CD4-positive, alpha-beta T cell treated with Interleukin-10 for 1 hour (primary cell): ENCODE results near the gene TMEM94.

ENCODE experiments used
- DNase-seq: peaks from one replicate; pipeline ENCODE4 v3.0.0-alpha.2; 2020

TMEM94 gene

DNA sequence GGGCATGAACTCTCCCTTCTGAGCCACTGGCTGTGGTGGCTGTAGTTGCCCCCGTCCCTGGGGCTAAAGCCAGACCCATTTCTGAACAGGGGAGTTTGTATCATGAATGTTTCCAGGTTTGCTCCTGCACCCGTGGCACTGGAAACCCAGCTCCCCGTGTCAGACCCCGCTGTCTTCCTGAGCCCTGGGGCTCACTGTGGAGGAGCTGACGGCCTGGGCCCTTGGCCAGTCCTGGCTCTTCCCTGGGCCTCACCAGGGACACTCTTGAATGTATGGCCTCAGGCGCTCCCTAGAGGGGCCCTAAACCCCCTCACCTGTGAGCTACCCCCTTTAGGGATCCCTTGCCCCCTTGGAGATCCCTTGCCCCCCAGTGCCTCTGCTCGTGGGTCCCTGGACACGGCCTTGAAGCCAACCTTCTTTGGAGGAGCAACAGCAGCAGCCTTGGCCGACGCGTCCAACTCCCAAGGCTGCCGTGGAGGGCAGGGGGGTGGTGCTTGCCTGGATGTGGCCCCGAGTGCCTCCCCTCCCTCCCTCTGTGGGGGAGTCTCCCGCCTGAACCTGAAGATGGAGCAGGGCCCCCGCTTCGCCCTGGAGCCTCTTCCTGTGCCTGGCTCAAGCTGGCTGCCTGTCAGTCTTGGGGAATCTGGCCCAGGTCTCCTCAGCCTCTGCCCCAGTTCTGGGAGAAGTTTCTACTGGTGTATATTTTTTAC, 43.0 kb downstream of the TMEM94 start:
- no peak for DNase-seq

DNA sequence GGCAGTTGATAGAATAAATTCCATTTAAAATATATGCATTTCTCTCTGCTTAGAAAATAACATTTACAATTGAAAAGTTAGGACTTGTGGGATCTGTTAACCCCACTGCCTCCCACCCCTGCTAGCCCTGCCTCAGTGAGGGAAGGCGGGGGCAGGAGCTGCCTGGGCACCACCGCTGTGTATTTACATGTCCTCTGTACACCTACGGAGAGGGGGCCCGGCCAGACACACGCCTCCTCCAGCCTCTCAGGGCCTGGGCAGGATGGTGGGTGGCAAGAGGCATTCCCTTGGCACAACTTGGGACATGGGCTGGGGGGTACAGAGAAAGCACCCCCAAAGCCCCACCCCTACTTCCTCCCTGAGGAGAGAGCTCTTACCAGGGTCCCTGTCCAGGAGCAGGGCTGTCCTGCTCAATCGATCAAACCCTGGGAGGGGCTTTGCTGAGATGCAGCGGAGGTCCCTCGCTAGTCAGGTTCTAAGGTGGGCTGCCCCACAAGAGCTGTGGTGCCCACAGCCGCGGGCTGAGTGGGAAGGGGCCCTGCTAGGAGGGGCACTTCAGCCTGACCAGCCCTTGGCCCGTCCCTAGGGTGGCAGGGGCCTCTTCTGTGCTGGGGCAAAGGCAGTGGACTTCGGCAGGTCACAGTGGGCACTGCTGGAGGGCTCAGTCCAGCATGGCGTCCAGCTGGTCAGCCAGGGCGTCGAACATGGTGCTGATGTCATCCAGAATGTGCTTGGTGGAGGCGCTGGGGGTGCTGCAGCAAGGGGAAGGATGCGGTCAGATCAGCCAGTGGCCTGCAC, 44.2 kb downstream of the TMEM94 start:
- no peak for DNase-seq

GRCh38 chr17:75501378-75502071, 45.1 kb downstream of the TMEM94 start:
- DNase-seq, result no peak

- no peak for DNase-seq
Measured at GRCh38 chr17:75502072-75502720, 45.8 kb downstream of the TMEM94 start.

DNA sequence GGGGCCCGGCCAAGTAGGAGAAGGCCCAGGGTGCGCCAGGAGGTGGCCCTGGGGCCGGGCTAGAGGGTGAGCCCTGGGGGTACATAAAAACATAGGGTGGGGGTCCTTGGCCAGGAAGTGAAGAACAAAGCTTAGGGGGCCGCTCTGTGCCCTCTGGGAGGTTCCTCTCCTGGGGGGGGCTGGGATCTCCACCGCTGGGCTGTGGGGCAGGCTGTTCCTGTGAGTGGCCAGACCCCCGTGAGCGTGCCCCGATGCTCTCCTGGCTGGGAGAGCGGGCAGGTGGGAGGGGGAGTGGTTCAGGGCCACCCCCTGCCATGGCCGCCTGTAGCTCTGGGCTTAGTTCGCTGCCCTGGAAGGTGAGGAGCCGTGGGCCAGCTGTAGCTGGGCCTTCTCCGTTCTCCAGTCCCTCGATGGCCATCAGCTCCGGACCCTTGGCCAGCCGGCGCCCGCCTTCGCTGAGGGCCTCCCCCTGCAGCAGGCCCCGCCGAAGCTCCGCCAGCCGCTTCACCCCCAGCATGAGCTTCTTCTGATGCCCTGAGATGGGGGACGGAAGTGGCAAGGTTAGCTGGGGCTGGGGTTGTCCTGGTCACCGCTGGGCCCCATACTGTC, 46.4 kb downstream of the TMEM94 start:
- DNase-seq, result no peak

DNA sequence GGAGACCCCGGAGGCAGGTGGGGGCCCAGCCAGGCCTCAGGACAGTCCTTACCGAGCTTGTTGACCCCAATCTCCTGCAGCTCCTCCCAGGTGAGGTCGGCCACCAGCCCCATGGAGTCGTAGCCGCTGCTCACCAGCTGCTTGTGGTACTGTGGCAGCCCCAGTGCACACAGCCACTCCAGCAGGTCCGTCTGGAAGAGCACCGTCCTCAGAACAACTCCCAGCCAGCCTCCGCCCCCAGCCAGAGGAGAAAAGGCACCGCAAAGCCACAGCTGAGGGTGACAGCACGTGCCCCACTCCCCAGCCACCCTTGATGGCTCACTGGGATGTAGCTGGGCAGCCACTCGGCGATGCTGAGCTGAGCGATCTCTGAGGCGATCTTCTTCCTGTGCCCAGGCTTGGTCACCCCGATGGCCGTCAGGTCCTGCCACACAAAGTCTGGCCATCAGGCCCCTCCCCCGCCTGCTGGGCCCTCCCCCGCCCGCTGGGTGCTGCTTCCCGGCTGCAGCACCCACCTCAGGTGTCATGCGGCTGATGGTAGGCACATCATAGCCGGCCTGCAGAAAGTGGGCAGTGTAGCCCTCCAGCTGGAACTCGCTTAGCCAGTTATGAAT, 47.0 kb downstream of the TMEM94 start:
- DNase-seq, result no peak

DNA sequence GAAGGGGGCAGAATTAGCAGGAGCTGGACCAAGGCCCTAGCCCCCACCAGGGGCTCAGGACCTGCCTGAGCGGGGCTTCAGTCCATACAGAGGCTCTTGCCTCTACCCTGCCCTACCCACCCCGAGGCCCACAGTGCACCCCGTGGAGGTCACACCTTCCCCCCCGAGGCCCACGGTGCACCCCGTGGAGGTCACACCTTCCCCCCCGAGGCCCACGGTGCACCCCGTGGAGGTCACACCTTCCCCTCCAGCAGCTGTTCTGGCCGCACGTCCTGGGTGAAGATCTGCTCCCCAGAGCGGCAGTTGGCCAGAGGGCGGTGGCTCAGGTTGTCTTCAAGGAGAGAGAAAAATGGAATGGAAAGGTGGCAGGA, 47.5 kb downstream of the TMEM94 start:
- DNase-seq, result peak; percentile 30

DNA sequence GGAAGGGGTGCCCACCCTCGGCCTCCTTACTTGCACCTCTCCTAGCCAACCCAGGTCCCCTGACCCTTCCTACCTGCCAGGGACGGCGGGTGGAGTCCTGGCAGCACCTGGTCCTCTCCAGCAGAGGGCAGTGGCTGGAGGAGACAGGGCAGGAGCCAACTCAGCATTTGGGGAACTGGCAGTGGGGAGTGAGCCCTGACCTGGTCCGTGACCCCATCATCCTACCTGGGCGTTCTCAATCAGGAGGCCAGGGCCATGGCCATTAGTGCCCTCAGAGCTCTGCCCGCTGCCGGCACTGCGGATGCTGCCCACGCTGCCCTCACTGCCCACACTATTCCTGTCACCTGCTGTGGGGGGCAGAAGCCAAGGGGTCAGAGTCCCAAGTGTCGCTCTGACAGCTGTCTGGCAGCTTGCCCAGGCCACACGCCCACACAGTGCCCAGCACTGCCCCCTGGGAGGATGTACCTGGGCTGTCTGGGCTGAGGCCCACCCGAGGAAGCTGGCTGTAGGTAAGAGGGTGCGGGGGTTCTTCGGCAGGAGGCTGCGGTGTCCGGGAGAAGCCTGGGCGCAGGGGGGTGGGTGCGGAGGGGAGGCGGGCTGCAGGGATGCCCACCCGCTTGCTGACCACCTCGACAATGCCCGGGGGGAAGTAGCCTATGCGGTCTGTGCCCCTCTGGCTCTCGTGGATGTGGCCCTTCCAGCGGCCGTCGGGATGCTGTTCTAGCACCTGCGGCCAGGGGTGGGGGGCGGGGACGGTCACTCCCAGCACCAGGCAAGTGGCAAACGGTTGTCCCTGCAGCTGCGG, 48.1 kb downstream of the TMEM94 start:
- DNase-seq, result peak; percentile 50

DNA sequence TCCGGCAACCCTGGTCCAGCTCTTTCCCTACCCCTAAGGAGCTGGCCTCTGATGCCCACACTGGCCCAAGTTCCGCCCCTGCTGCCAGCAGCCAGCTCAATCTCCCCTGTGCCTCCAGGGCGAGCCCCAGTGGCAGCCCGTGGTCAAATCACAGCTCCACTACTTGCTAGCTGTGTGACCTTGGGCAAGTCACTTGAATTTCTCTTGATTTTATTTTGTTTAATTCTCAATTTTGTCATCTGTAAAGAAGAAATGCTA, 48.6 kb downstream of the TMEM94 start:
- no peak for DNase-seq

- no peak for DNase-seq
Measured at GRCh38 chr17:75505640-75506039, 49.2 kb downstream of the TMEM94 start.

GRCh38 chr17:75506134-75506533, 49.7 kb downstream of the TMEM94 start:
- no peak for DNase-seq

- no peak for DNase-seq
Measured at GRCh38 chr17:75506888-75507287, 50.5 kb downstream of the TMEM94 start.

DNA sequence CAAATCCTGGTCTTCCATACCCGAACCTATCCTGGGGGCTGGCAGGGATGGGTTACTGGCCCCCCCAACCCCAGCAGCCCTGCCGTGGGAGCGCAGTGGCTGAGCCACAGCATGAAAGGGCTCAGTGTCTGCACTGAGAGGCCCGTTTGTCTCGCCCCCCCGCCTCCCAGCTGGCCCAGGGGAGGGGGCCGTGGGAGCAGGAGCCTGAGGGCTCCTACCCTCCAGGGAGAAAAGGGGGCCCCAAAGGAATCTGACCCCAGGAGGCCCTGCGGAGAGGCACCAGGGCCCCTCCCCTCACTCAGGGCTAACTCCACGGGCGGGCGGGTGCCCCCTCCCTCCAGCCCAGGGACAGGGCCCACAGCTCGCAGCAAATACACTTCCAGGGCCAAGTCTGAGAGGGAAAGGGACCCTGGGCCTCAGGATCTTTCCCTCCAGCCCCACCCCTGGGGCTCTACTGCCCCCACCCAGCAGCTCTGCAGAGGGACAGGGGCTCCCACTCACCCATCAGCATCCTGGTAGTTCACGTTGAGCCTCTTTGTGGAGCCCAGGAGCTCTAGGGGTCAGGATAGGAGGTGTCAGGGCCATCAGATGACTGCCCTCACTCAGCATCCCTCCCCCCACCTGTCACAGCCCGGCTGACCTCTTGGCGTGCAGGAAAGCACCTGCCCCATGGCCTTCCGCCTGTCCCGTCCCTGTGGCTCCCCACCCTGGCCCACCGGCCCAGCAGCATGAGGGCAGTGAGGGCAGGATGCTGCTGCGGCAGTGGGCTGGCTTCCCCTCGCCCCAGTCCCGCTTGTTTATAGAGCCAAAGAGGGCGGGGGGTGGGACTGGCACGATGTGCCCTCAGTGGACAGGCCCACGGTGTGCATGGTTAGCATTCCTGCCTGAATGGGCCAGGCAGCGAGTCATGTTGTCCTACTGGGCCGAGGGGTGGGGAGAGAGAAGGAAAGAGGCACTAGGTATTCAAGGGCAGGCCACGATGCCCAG, 51.6 kb downstream of the TMEM94 start:
- DNase-seq, result no peak

DNA sequence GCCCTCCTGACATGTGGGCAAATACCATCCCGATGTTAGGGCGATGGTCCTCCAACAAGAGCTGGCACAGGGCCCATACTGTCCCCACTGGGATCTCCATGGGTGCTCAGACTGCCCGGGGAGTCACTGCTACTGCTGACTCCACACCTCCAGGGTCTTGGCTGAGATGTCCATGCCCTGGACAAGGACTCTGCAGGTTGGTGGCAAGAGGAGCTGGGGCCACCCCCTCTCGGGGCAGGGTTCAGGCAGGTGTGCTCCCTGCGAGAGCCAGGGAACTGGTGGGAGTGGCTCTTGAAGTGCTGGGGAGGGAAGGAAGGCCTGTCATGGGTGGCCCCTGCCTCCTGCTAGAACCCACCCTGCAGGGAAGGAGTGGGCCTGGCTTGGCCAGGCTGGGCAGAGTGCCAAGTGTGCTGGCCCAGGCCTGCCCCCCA, 52.5 kb downstream of the TMEM94 start:
- DNase-seq, result no peak

DNA sequence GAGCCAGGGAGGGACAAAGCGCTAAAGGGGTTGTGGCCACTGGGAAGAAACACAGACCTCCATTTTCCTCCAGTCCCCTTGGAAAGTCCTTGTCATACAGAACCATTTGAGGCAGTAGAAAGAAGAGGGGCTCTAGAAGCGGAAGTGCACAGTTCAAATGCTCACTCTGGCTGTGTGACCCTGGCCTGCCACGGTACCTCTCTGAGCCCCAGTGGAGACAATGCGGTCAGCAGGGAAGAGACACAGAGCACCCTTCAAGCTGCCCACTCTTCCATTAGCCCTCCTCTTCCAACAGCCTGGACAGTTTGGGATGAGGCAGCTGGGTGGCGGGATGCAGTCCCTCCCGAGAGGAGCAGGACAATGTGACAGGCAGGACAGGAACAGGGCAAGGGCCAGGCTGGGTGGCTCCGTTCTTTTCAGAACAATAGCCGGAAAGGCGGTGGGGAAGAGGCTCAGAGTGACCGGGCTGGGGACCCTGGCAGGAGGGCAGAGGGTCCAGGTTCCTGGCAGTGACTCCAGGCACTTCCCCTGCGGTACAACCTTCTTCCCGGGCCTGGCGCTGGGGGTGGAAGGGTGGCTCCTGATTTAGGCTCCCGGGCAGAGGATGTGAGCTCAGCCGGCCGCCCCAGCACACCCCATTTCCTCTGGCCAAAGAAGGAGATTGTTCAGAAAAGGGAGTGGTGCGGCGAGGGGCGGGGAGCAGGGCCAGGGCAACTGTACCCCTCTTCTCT, 53.3 kb downstream of the TMEM94 start:
- no peak for DNase-seq

- DNase-seq, result no peak
Measured at GRCh38 chr17:75511270-75511609, 54.8 kb downstream of the TMEM94 start.

DNA sequence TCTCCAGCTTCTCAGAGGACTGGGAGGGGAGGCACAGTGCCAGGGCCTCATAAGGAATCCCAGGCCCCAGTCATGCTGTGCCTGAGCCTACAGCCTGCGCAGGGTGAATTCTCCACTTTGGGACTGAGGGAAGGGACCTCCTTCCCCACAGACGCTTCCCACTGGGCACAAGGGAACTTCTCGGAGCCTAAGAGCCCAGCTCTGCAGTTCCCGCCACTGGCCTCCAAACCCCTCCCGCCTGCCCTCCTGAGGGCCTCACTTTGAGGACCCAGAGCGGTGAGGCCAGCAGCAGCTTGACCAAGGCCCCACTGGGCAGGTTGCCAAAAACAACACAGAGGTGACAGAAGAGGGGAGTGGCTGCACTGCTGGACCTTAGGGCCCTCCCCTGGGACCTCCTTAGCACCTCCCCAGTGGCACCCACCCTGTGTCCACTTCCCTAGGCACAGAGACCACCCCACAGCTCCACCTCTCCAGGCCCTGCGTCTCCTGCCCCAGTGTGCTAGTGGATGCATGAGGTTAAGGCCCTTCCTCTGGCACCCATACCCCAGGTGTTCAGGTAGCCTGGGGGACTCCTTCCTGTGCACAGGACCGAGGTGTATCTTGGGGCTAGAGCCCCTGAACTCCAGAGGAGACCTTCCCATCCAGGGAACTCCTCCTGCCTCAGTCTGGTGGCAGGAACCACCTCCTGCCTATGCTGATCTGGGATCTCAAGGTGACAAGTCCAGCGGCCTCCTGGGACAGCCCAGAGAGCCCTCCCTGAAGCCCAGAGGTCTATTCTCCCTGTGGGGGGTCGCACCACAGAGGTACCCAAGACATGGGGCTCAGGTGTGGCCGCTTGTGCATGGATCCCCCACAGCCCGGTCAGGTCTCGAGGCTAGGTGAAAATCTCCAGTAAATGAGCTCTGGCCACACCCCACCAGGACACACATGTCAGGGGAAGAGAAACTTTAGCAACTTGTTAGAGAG, 55.5 kb downstream of the TMEM94 start:
- DNase-seq, result no peak

DNA sequence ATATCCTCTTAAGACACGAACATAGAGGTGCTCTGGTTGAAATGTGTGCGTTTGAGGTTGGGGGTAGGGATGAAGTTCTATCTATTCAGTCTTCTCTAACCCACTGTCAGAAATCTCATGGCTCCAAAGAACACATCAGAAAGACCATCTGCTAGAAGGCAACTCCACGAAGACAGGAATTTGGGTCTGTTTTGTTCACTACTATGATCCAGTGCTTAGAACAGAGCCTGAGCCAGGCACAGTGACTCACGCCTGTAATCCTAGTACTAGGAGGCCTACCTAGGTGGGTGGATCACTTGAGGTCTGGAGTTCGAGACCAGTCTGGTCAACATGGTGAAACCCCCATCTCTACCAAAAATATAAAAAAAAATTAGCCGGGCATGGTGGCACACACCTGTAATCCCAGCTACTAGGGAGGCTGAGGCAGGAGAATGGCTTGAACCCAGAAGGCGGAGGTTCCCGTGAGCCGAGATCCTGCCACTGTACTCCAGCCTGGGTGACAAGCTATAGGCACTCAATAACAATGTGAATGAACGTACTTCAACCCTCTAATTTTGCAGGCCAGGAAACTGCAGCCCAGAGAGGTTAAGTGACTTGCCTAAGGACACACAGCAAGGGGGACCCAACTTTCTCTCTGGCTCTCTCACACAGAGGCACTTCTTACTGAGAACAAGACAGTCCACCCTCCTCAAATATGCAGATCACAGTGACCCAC, 56.6 kb downstream of the TMEM94 start:
- no peak for DNase-seq
